CD1c-positive myeloid dendritic cell (primary cell): Measurements from ENCODE around the gene USP20.
"Not testable (repeated sequence)": the region's sequence is repeated elsewhere in the genome, so short reads cannot be mapped to it uniquely, and the experiment has no call there.

Experiments
- DNase-seq: peaks from one replicate; pipeline ENCODE4 v3.0.0-alpha.2; 2016; ENCODE audit errors: extremely low spot score

The USP20 gene

DNA sequence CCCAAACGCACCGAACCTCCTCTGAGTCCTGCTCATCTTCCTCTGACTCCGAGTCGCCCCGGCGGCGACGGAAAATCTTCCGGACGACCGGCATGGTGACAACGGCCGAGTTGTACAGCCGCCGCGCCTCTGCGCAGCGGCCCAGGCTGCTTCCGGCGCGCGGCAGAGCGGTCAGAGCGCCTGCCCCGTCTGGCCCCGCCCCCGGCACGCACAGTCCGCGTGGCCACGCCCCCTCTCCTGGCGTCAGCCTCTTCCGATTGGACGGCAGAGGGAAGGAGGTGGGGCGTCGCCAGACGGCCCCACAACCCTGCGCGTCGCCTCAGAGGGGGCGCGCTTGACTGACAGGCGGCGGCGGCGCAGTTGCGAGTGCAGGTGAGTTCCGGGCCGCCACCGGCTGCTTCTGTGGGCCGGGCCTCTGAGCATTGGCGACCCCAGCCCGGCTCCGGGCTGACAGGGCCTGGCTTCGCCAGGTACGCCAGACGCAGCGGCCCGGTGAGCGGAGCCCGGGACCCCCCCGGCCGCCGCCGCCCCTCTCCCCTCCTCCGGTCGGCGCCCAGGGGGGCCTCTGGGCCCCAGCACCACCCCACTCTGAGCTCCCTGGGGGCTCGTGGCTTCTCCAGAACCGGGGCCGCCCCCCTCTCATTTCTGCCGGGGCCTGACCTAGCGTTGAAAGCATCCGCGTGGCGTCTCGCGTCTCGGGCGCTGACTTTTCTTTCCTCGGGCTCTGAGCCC lies at the start of gene USP20, which contains the start of gene C9orf78:
USP20 (plus strand) TSS at position 331 of the 732 bp plus-strand sequence. CDS start 17,098 bp downstream, outside the sequence.
C9orf78 (minus strand) TSS at position 148 of the 732 bp plus-strand sequence; CDS start at position 94, 54 bp downstream.
- peak; percentile 99 for DNase-seq

DNA sequence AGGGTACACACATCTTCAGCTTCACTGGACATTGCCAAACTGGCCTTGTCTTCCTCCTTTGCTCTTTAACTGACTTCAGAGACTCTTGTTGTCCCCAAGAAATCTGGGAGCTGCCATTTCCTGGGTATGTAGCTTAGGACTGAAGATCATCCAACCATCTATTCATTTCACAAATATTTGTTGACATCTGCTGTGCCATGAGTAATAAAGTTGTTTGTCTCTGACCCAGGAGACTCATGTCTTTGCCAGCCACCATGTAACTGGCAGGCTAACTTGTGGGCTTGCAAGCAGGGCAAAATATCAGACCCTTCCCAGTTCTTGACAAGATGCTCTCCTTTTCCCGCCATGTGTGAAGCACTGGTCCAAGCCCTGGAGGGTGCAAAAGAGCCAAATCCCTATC lies 49.4 kb upstream of the USP20 start:
- DNase-seq, result no peak

DNA sequence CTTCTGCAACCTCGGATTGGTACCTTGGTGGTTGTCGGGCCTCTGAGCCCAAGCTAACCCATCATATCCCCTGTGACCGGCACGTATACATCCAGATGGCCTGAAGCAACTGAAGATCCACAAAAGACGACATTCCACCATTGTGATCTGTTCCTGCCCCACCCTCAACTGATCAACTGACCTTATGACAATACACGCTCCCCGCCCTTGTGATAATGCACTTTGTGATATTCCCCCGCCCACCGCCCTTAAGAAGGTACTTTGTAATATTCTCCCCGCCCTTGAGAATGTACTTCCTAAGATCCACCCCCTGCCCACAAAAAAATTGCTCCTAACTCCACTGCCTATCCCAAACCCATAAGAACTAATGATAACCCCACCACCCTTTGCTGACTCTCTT lies 48.8 kb upstream of the USP20 start:
- no peak for DNase-seq

GRCh38 chr9:129794549-129794948 lies 40.7 kb upstream of the USP20 start:
- DNase-seq, result no peak

GRCh38 chr9:129796029-129796428 lies 39.2 kb upstream of the USP20 start:
- DNase-seq, result not testable (repeated sequence)

GRCh38 chr9:129798973-129799372 lies 36.3 kb upstream of the USP20 start:
- DNase-seq, result no peak

DNA sequence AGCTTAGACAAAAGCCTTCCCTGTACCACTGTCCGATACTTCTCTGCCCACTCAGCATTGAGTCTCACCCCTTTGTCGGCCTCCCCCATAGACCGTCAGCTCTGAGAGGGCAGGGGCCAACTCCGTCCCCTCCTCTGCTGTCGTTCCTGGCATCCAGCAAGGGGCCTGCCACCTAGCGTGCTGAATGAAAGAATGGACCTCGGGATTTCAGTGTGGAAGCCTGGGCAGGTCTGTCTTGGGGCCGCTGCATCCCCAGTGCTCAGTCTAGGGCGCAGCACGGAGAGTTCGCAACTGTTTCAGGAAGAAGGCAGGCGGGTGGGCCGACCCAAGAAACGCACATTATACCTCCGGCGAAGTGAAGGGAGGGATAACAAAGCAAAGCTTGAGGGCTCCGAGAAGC lies 33.8 kb upstream of the USP20 start:
- no peak for DNase-seq

GRCh38 chr9:129802833-129803675 lies 32.2 kb upstream of the USP20 start, which contains the start of gene TOR1B:
Gene TOR1B, plus strand, starts transcription at chr9:129803184. Its CDS starts 29 bp downstream, at chr9:129803213.
- peak; percentile 98 for DNase-seq

DNA sequence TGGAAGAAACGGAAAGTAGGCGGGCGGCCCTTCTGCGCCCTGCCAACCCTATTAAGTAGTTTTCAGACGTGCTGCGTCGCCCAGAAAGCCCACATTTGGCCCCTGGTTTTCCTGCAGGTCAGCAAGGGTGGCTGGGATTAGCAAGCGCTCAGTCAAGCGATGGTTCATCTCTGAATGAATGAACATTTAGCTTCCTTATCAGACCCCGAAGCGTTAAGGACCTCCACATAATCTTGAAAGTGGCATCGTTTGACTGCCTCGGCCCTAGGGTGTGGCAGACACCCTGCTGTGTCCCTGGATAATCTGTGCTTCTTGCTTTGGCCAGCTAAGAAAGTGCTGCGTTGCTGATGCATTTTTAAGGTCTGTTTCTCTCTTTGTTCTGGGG lies 31.6 kb upstream of the USP20 start:
- DNase-seq, result no peak

- peak; percentile 24 for DNase-seq
Observed at GRCh38 chr9:129806061-129806460, 29.2 kb upstream of the USP20 start.

DNA sequence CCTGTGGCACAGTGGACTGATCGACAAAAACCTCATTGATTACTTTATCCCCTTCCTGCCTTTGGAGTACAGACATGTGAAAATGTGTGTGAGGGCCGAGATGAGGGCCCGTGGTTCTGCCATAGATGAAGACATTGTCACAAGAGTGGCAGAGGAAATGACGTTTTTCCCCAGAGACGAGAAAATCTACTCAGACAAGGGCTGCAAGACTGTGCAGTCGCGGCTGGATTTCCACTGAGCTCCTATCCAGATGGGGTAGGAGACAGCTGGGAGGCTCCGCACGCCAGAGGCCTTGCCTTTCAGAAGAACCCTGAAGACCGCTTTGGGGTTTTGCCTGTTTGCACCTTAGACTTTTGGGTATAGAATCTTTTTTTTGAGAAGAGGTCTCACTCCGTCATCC lies 25.9 kb upstream of the USP20 start:
- DNase-seq, result no peak

- DNase-seq, result no peak
Observed at GRCh38 chr9:129810116-129810515, 25.1 kb upstream of the USP20 start.

- DNase-seq, result no peak
Observed at GRCh38 chr9:129810788-129811187, 24.5 kb upstream of the USP20 start.

GRCh38 chr9:129811967-129812363 lies 23.3 kb upstream of the USP20 start:
- DNase-seq, result no peak

DNA sequence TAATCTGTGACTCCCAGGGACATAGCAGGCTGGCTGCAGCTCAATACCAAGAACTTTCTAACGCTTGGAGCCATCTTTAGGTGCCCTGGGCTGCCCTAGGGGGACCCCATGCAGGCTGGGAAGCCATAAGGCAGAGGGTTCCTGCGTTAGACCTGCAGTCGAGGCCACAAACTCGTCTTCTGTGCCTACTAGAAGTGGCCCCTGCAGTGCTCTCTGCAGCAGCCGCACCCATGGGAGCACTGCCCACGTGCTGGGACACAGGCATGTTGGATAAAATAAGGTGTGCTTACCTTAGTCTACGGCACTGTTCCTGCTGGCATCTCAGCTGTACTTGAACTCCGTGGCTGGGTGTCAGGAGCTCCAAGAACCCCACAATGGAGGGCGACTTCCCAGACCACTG lies 22.9 kb upstream of the USP20 start:
- no peak for DNase-seq

DNA sequence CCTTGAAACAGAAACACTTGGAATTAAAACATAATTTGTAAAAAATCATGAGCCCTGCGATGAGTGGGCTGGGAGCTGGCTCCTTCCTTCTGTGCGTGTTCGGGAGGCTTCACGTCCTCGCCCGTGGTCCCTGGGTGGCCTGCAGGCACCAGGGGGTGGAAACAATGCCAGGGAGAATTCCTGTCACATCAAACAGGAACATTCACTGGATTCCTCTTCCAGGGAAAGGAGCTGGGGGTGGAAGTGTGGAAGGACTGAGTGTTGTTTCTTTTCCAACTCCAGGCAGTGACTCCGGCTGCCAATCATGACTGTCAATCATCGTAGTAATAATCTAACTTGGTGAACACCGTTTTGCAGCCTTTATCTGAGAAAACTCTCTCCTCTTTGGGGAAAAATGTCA lies 21.6 kb upstream of the USP20 start:
- DNase-seq, result no peak

GRCh38 chr9:129814432-129815223 lies 20.6 kb upstream of the USP20 start:
- DNase-seq, result peak; percentile 64

DNA sequence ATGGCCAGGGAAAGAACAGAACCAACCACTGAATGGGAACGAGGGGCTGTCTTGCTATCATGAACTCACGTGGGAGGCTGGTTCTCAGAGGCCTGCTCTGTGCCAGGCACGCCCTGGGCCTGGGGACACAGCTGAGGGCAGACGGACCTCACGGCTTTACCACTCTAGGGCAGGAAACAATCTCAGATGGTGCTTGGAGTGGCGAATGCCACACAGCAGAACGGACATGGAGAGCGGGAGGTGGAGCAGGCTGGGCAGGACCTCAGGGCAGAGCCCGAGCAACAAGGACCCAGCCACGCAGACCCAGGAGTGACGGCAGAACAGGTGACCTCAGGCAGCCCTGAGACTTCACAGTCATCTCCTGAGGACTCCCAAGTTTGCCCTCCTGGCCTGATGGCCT lies 20.0 kb upstream of the USP20 start:
- DNase-seq, result no peak

DNA sequence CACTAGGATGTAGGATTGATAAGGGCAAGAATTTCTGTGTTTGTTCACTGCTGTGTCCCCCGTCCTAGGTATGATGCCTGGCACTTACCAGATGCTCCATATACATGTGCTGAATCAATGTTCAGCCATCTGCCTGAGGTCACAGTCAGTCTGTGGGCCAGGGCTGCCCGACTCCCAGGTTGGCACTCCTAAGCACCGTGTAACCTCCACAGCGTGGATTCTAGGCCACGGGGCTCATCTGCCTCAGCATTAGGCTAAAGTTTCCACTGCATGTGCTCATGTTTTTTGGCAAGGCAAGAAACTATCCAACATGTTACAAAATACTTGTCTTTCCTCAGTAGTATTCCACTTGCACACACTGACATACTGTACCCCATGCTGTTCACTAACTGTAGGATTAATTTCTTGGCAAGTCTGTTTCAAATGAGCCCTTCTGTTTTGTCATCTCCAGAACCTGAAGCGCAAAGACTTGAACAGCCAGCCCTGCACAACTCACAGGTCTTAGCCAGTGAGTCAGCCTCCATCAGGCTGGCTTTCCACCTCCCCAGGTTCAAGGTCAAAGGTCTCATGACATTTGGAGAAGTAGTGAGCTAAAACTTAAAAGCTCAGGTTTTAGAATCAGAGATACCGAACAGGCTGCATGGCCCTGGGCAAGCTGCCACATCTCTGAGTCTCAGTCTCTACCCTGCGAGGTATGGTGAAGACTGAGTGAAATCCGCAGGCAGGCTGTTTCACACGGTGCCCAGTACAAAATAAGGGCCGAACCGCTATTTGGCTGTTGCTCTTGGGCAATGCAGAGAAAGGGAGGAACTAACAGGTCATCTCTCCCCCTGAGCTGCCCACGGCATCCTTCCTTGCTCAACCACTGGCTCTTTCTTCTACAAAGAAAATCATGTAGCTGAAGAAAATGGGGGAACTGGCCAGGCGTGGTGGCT lies 18.5 kb upstream of the USP20 start:
- DNase-seq, result peak; percentile 92

DNA sequence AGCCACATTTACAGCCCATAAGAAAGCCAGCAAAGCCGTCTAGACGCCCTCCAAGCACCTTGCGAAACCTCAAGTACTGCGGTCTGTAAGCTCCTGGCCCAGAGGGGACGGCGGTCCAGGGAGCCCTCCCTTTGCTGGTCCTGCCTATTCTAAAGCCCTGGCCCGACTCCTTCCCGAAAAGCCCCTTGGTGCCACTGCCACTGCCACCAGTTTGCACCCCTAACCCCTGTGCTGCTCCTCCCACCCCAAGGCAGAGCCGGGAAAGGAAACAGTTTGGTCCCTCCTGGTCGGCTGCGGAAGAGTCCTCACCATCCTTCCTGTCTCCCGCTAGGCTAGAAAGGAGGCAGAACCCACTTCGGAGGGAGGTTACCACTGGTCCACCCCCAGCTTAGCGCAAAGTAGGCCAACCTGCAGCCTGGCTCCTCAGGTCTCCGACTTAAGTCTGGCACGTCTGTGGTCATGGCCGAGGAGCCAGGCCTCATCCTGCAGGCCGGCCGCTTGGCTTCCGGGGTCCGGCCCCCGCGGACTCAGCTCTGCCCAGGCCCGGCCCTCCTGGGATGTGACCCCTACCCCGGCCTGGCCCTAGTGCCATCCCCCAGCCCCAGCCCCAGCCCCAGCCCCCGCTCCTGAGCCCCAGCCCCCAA lies 12.2 kb upstream of the USP20 start:
- peak; percentile 9 for DNase-seq
